Activated CD4-positive, alpha-beta memory T cell treated with anti-CD3 and anti-CD28 coated beads for 36 hours (primary cell): Measurements from ENCODE around the gene CDCP1. TPM values are rescaled to one million over a fixed set of nuclear protein-coding genes. Genes with fewer than 3 reads are reported as not detected.

Experiments used
- CTCF ChIA-PET: fragments of 350-600 bp; sonication (Branson Sonifier 250); formaldehyde crosslinking; loops from one replicate; lab custom pipeline; 2021; ENCODE audit warnings: antibody characterized with exemption, inconsistent platforms; lab: Charles Lee
- POLR2A ChIA-PET: fragments of 350-600 bp; sonication (Branson Sonifier 250); formaldehyde crosslinking; loops from one replicate; lab custom pipeline; 2021; ENCODE audit warnings: antibody characterized with exemption; lab: Charles Lee
- DNase-seq: peaks from one replicate; pipeline ENCODE4 v3.0.0-alpha.2; 2020
- H3K27ac Mint-ChIP-seq: one replicate; pipeline ENCODE4 v1.8.0; 2021; ENCODE audit warnings: mixed read lengths
- H3K27me3 Mint-ChIP-seq: one replicate; pipeline ENCODE4 v1.8.0; 2021; ENCODE audit warnings: mixed read lengths
- H3K36me3 Mint-ChIP-seq: one replicate; pipeline ENCODE4 v1.8.0; 2021; ENCODE audit warnings: mixed read lengths
- H3K4me1 Mint-ChIP-seq: one replicate; pipeline ENCODE4 v1.8.0; 2021; ENCODE audit warnings: low read depth, mixed read lengths
- H3K4me3 Mint-ChIP-seq: one replicate; pipeline ENCODE4 v1.8.0; 2021; ENCODE audit warnings: mild to moderate bottlenecking, mixed read lengths
- H3K9me3 Mint-ChIP-seq: one replicate; pipeline ENCODE4 v1.8.0; 2021; ENCODE audit warnings: mixed read lengths
- intact Hi-C: fragments of 100-400 bp; cut with micrococcal nuclease; formaldehyde crosslinking; loops from one replicate; pipeline ENCODE4 v1.15.1; 2023
- total RNA-seq, 2 experiments: library from RNA; stranded (reverse); gene quantifications; one replicate each; pipeline ENCODE4 v1.2.3, GENCODE V29; 2021

Gene CDCP1
- total RNA-seq, 2 experiments from 2014 or later, result 0.48 to 0.53 TPM

DNA sequence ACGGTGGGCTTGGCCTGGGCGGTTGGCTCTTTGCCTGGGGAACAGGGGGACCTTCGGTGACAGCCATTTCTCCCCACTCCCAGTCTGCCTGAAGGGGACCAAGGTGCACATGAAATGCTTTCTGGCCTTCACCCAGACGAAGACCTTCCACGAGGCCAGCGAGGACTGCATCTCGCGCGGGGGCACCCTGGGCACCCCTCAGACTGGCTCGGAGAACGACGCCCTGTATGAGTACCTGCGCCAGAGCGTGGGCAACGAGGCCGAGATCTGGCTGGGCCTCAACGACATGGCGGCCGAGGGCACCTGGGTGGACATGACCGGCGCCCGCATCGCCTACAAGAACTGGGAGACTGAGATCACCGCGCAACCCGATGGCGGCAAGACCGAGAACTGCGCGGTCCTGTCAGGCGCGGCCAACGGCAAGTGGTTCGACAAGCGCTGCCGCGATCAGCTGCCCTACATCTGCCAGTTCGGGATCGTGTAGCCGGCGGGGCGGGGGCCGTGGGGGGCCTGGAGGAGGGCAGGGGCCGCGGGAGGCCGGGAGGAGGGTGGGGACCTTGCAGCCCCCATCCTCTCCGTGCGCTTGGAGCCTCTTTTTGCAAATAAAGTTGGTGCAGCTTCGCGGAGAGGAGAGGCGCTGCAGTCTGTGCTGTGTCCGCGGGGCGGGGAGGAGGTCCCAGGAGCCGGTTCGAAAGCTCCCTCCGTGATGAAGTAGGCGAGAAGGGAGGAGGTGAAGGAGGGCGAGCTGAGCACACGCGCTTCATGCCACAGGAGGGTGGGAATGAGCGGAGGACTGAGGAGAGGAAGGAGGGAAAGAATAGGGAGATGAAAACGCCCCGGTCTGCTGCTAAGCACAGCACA, 110.5 kb downstream of the CDCP1 start:
- H3K9me3 Mint-ChIP-seq, result no peaks in the 10 kb centered on the region
- H3K4me3 Mint-ChIP-seq, result peak overlapping the region; percentile 45
- H3K36me3 Mint-ChIP-seq, result no peaks in the 10 kb centered on the region
- ChIA-PET POLR2A (interaction anchor here (0.5 kb wide), 1 partner anchor 175 kb away, joined by 3 read pairs; no protein-coding TSS in a partner anchor), CTCF (interaction anchor here (0.9 to 17.0 kb wide), 14 partner anchors 14 to 624 kb away, joined by 3 to 530 read pairs (median 6); no protein-coding TSS in a partner anchor)
- peaks cover 23% of the 10 kb centered on the region for H3K4me1 Mint-ChIP-seq
- peaks cover 25% of the 10 kb centered on the region for H3K27me3 Mint-ChIP-seq
- H3K27ac Mint-ChIP-seq, result no peak overlapping the region
- intact Hi-C loops, result loop anchor here (2.0 to 10.0 kb wide), 4 partner anchors 192 to 621 kb away; partner anchors contain the start of gene TMEM158
- peak; percentile 19 for DNase-seq

DNA sequence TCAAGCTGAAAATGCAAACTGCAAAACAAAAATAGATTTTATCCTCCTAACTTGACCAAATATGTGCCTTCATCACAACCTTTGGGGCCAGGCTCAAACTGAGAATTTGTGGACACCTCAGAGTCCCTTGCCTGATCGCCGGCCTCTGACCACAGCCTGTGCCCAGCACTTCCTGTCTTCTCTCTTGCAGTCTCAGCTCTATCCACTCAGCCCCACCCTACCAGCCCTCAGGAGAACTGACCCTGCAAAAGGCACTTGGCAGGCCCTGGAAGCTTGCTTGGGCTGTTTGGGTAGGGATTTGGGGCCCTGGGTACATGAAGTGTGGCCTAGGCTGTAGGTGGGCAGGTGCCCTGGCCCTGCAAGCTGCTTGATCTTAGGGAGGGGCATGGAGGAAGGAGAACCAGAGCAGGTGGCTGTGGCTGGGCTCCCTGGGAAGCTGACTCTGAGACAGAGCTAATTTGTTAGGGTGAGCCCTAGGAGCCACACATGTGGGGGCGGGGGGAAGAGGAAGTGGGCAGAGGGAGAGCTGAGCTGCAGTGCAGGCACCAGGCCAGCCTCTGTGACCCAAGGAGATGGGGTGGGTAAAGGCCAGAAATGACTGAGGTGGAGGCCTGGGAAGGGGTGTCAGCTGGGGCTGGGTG, 111.4 kb downstream of the CDCP1 start:
- H3K9me3 Mint-ChIP-seq, result no peaks in the 10 kb centered on the region
- CTCF ChIA-PET, result interaction anchor here (1.3 to 17.0 kb wide), 5 partner anchors 21 to 501 kb away, joined by 4 to 530 read pairs (median 10); no protein-coding TSS in a partner anchor
- peaks cover 18% of the 10 kb centered on the region for H3K4me1 Mint-ChIP-seq
- no peaks in the 10 kb centered on the region for H3K36me3 Mint-ChIP-seq
- H3K4me3 Mint-ChIP-seq, result no peak overlapping the region
- H3K27me3 Mint-ChIP-seq, result peaks cover 25% of the 10 kb centered on the region
- POLR2A ChIA-PET, result interaction anchor here (0.5 kb wide), 1 partner anchor 176 kb away, joined by 3 read pairs; no protein-coding TSS in a partner anchor
- intact Hi-C loops, result loop anchor here (5.0 to 10.0 kb wide), 2 partner anchors 193 to 310 kb away; partner anchors contain the start of gene TMEM158
- DNase-seq, result peak; percentile 62
- H3K27ac Mint-ChIP-seq, result no peak overlapping the region

- ChIA-PET POLR2A (interaction anchor here (0.6 kb wide), 1 partner anchor 30 kb away, joined by 4 read pairs; no protein-coding TSS in a partner anchor), CTCF (interaction anchor here (5.4 to 17.0 kb wide), 2 partner anchors 173 to 476 kb away, joined by 33 to 530 read pairs; no protein-coding TSS in a partner anchor)
- H3K27ac Mint-ChIP-seq, result no peak overlapping the region
- H3K4me3 Mint-ChIP-seq, result no peak overlapping the region
- intact Hi-C loops, result loop anchor here (10.0 kb wide), 1 partner anchor 311 kb away; no protein-coding TSS in a partner anchor
- no peak for DNase-seq
- no peaks in the 10 kb centered on the region for H3K36me3 Mint-ChIP-seq
- peaks cover 25% of the 10 kb centered on the region for H3K27me3 Mint-ChIP-seq
- no peaks in the 10 kb centered on the region for H3K9me3 Mint-ChIP-seq
- peaks cover 18% of the 10 kb centered on the region for H3K4me1 Mint-ChIP-seq
These were observed 112.4 kb downstream of the CDCP1 start for GRCh38 chr3:45033791-45034190.

Other genes starting within 250 kb of the CDCP1 start
- gene ZDHHC3, start 170.2 kb downstream of the CDCP1 start, total RNA-seq, result 10 to 100 TPM; 26.9 to 34.8 TPM
- 10 to 100 TPM; 55.7 to 62.2 TPM for gene EXOSC7, start 170.1 kb downstream of the CDCP1 start, total RNA-seq
- gene CLEC3B, start 120.1 kb downstream of the CDCP1 start, total RNA-seq, result not detected
- gene TMEM158, start 79.9 kb upstream of the CDCP1 start, total RNA-seq, result not detected
- gene LARS2, start 242.2 kb upstream of the CDCP1 start, total RNA-seq, result 10 to 100 TPM; 26.6 to 26.7 TPM